H1 (cell line): ENCODE results near the gene GPM6B. TPM values are rescaled to one million over a fixed set of nuclear protein-coding genes. Genes with fewer than 3 reads are reported as not detected.

ENCODE experiments used
- CTCF ChIA-PET: fragments of 300-600 bp; sonication (Branson Sonifier 250); formaldehyde crosslinking; loops from one replicate; lab custom pipeline; 2021; ENCODE audit not compliant: partially characterized antibody; lab: Charles Lee
- POLR2A ChIA-PET: fragments of 300-600 bp; sonication (Branson Sonifier 250); formaldehyde crosslinking; loops from one replicate; lab custom pipeline; 2021; ENCODE audit warnings: inconsistent platforms; ENCODE audit not compliant: partially characterized antibody; lab: Charles Lee
- DNase-seq, 2 experiments: peaks; one replicate each; pipeline versions ENCODE4 v3.0.0 to v3.0.0-alpha.2; 2010 to 2022; ENCODE audit warnings: low spot score in 2 of 2, low read depth in 1 of 2, mixed read lengths in 1 of 2
- FAIRE-seq: peaks from 2 replicates; lab custom pipeline; 2011; peaks lifted over from hg19 to GRCh38; lab: Jason Lieb, UNC
- H2AFZ ChIP-seq: 2 replicates; pipeline ENCODE4 v1.8.1; 2012; ENCODE audit warnings: low read length, inconsistent platforms
- H2AK5ac ChIP-seq: 2 replicates; pipeline ENCODE4 v1.6.1; 2013; ENCODE audit warnings: low read depth, low read length
- H2BK120ac ChIP-seq: replicated peaks from 2 replicates; pipeline ENCODE3; 2013; ENCODE audit warnings: low read depth, low read length, inconsistent platforms
- H2BK12ac ChIP-seq: 2 replicates; pipeline ENCODE4 v1.6.1; 2013; ENCODE audit warnings: low read depth, low read length
- H2BK15ac ChIP-seq: 2 replicates; pipeline ENCODE4 v1.6.1; 2013; ENCODE audit warnings: low read length
- H2BK20ac ChIP-seq: 2 replicates; pipeline ENCODE4 v1.6.1; 2013; ENCODE audit warnings: low read length
- H2BK5ac ChIP-seq: 2 replicates; pipeline ENCODE4 v1.6.1; 2013; ENCODE audit warnings: low read depth, low read length
- H3K14ac ChIP-seq: 2 replicates; pipeline ENCODE4 v1.6.1; 2013; ENCODE audit warnings: inconsistent platforms; ENCODE audit not compliant: insufficient read length
- H3K18ac ChIP-seq: 2 replicates; pipeline ENCODE4 v1.6.1; 2013; ENCODE audit warnings: low read length; ENCODE audit errors: extremely low read depth
- H3K23ac ChIP-seq: 2 replicates; pipeline ENCODE4 v1.6.1; 2013; ENCODE audit warnings: inconsistent platforms; ENCODE audit not compliant: insufficient read length
- H3K23me2 ChIP-seq: 2 replicates; pipeline ENCODE4 v1.6.1; 2013; ENCODE audit warnings: low read depth, low read length
- H3K27ac ChIP-seq: 2 replicates; pipeline ENCODE4 v1.6.1; 2011; ENCODE audit warnings: low read depth, low read length, inconsistent platforms
- H3K27me3 ChIP-seq, 4 experiments: replicated peaks in 1 of 4; 1 replicate in 1 of 4; 2 replicates in 3 of 4; pipeline versions ENCODE4 v1.6.1 to v1.8.1; 2011 to 2013; ENCODE audit warnings: low read length in 3 of 4, mild to moderate bottlenecking in 3 of 4, inconsistent platforms in 2 of 4, mixed read lengths in 2 of 4, moderate library complexity in 1 of 4; ENCODE audit not compliant: control insufficient read depth in 3 of 4, insufficient read depth in 3 of 4; ENCODE audit errors: extremely low read depth in 1 of 4
- H3K36me3 ChIP-seq, 4 experiments: 2 replicates each; pipeline versions ENCODE4 v1.6.1 to v1.8.1; 2011 to 2013; ENCODE audit warnings: mild to moderate bottlenecking in 4 of 4, low read length in 3 of 4, moderate library complexity in 2 of 4, control low read depth in 1 of 4, inconsistent platforms in 1 of 4; ENCODE audit not compliant: insufficient read depth in 4 of 4, control insufficient read depth in 2 of 4
- H3K4ac ChIP-seq: replicated peaks from 2 replicates; pipeline ENCODE3; 2013; ENCODE audit warnings: low read length, low read depth, mixed read lengths, inconsistent platforms; ENCODE audit not compliant: insufficient read length
- H3K4me1 ChIP-seq, 4 experiments: replicated peaks in 1 of 4; 1 replicate in 1 of 4; 2 replicates in 3 of 4; pipeline versions ENCODE4 v1.6.1 to v1.8.1; 2011 to 2013; ENCODE audit warnings: low read length in 3 of 4, inconsistent platforms in 2 of 4, mixed read lengths in 1 of 4; ENCODE audit not compliant: insufficient read depth in 4 of 4, control insufficient read depth in 3 of 4
- H3K4me2 ChIP-seq, 2 experiments: 2 replicates each; pipeline versions ENCODE4 v1.6.1 to v1.8.1; 2011 to 2013; ENCODE audit warnings: low read depth in 2 of 2, low read length in 2 of 2, control low read depth in 1 of 2, inconsistent platforms in 1 of 2, mild to moderate bottlenecking in 1 of 2; ENCODE audit not compliant: insufficient read depth in 1 of 2
- H3K4me3 ChIP-seq, 4 experiments: fragments of 200-600, 300-600 bp in 1 of 4; sonication (generic), shearing (Covaris generic), sonication (Bioruptor Twin) in 1 of 4; 2 replicates each; pipeline versions ENCODE4 v1.5.1 to v1.8.1; 2011 to 2016; ENCODE audit warnings: low read length in 4 of 4, low read depth in 3 of 4, control low read depth in 2 of 4, inconsistent platforms in 2 of 4, mild to moderate bottlenecking in 2 of 4, mixed read lengths in 1 of 4, moderate library complexity in 1 of 4; ENCODE audit not compliant: insufficient read depth in 2 of 4; ENCODE audit errors: extremely low read depth in 1 of 4
- H3K56ac ChIP-seq: replicated peaks from 2 replicates; pipeline ENCODE3; 2013; ENCODE audit warnings: low read depth, mild to moderate bottlenecking, mixed read lengths, low read length, inconsistent platforms; ENCODE audit not compliant: insufficient read length
- H3K79me1 ChIP-seq: 2 replicates; pipeline ENCODE4 v1.6.1; 2013; ENCODE audit warnings: low read depth, low read length, control low read depth
- H3K79me2 ChIP-seq, 2 experiments: 2 replicates each; pipeline versions ENCODE4 v1.6.1 to v1.8.1; 2012 to 2013; ENCODE audit warnings: low read length in 2 of 2, mild to moderate bottlenecking in 2 of 2, inconsistent platforms in 1 of 2; ENCODE audit not compliant: insufficient read depth in 2 of 2, control insufficient read depth in 1 of 2
- H3K9ac ChIP-seq, 4 experiments: replicated peaks in 1 of 4; 1 replicate in 1 of 4; 2 replicates in 3 of 4; pipeline versions ENCODE4 v1.6.1 to v1.8.1; 2011 to 2013; ENCODE audit warnings: low read depth in 3 of 4, low read length in 3 of 4, control low read depth in 2 of 4, mild to moderate bottlenecking in 2 of 4, moderate library complexity in 2 of 4, inconsistent platforms in 1 of 4; ENCODE audit errors: extremely low read depth in 1 of 4
- H3K9me3 ChIP-seq, 2 experiments: 2 replicates each; pipeline versions ENCODE4 v1.6.1 to v1.8.1; 2012 to 2013; ENCODE audit warnings: mild to moderate bottlenecking in 2 of 2, moderate library complexity in 2 of 2, control low read depth in 1 of 2, inconsistent platforms in 1 of 2, low read depth in 1 of 2, low read length in 1 of 2, mixed read lengths in 1 of 2; ENCODE audit not compliant: insufficient read depth in 2 of 2
- H4K20me1 ChIP-seq, 2 experiments: replicated peaks in 1 of 2; 2 replicates each; pipeline versions ENCODE3 to v1.8.1; 2011 to 2013; ENCODE audit warnings: inconsistent platforms in 2 of 2, low read length in 2 of 2, mild to moderate bottlenecking in 1 of 2; ENCODE audit not compliant: insufficient read depth in 2 of 2, control insufficient read depth in 1 of 2
- H4K5ac ChIP-seq: 2 replicates; pipeline ENCODE4 v1.6.1; 2013; ENCODE audit warnings: low read length, low read depth, mixed read lengths, inconsistent platforms; ENCODE audit not compliant: insufficient read length
- H4K8ac ChIP-seq: 2 replicates; pipeline ENCODE4 v1.8.0; 2013; ENCODE audit warnings: mild to moderate bottlenecking, moderate library complexity, low read length, inconsistent platforms; ENCODE audit not compliant: insufficient read depth; ENCODE audit errors: extremely low read depth
- H4K91ac ChIP-seq: replicated peaks from 2 replicates; pipeline ENCODE3; 2013; ENCODE audit warnings: low read length, mixed read lengths, inconsistent platforms; ENCODE audit not compliant: insufficient read length
- BRCA1 ChIP-seq: IDR thresholded peaks from 2 replicates; pipeline ENCODE4 v1.6.1; 2012; ENCODE audit warnings: low read depth, low read length, improper control_type of control experiment
- CEBPB ChIP-seq: IDR thresholded peaks from 2 replicates; pipeline ENCODE4 v1.6.1; 2012; ENCODE audit warnings: low read depth, low read length
- FOSL1 ChIP-seq: IDR thresholded peaks from 2 replicates; pipeline ENCODE4 v1.6.1; 2011; ENCODE audit warnings: mild to moderate bottlenecking, low read depth, low read length, moderate library complexity; ENCODE audit not compliant: insufficient read depth
- HDAC2 ChIP-seq, 2 experiments: fragments of 300-600 bp in 1 of 2; sonication (generic) in 1 of 2; IDR thresholded peaks; 2 replicates each; pipeline ENCODE4 v1.6.1; 2011 to 2012; ENCODE audit warnings: low read depth in 2 of 2, low read length in 2 of 2, mild to moderate bottlenecking in 2 of 2, moderate library complexity in 2 of 2, borderline replicate concordance in 1 of 2, inconsistent platforms in 1 of 2
- JUN ChIP-seq: IDR thresholded peaks from 2 replicates; pipeline ENCODE4 v1.6.1; 2011; ENCODE audit warnings: low read depth, mild to moderate bottlenecking, improper control_type of control experiment, low read length
- KDM4A ChIP-seq: IDR thresholded peaks from one replicate; pipeline ENCODE4 v1.7.1; 2012; ENCODE audit warnings: low read depth, mild to moderate bottlenecking, moderate library complexity, low read length, inconsistent platforms; ENCODE audit not compliant: severe bottlenecking
- POLR2AphosphoS5 ChIP-seq: IDR thresholded peaks from 2 replicates; pipeline ENCODE4 v1.6.1; 2011; ENCODE audit warnings: low read depth, low read length
- RAD21 ChIP-seq, 2 experiments: IDR thresholded peaks in 1 of 2; conservative IDR thresholded peaks in 1 of 2; 2 replicates each; pipeline ENCODE4 v1.6.1; 2011; ENCODE audit warnings: low read depth in 2 of 2, low read length in 2 of 2, improper control_type of control experiment in 1 of 2, inconsistent platforms in 1 of 2, mild to moderate bottlenecking in 1 of 2, moderate library complexity in 1 of 2
- RFX5 ChIP-seq: IDR thresholded peaks from 2 replicates; pipeline ENCODE4 v1.6.1; 2011; ENCODE audit warnings: low read depth, low read length, improper control_type of control experiment, borderline replicate concordance
- RNF2 ChIP-seq: fragments of 200-900, 300-1000 bp; sonication (generic); IDR thresholded peaks from 2 replicates; pipeline ENCODE4 v1.7.1; 2016; ENCODE audit warnings: borderline replicate concordance, low read depth, mild to moderate bottlenecking, antibody characterized with exemption, low read length; ENCODE audit not compliant: poor library complexity, severe bottlenecking; ENCODE audit errors: missing control alignments
- TBP ChIP-seq: IDR thresholded peaks from 2 replicates; pipeline ENCODE4 v1.6.1; 2011; ENCODE audit warnings: low read depth, low read length, improper control_type of control experiment
- TEAD4 ChIP-seq: IDR thresholded peaks from 2 replicates; pipeline ENCODE4 v1.6.1; 2012; ENCODE audit warnings: low read depth, low read length, inconsistent platforms, mixed read lengths
- ZNF274 ChIP-seq: IDR thresholded peaks from 2 replicates; pipeline ENCODE4 v1.7.0; 2012; ENCODE audit warnings: low read length, borderline replicate concordance; ENCODE audit errors: extremely low read depth
- WGBS, 2 experiments: shearing (Covaris generic) in 1 of 2; methylation state at CpG; one replicate each; pipeline versions ENCODE4 v1.1.6 to v1.1.7; 2013 to 2015; ENCODE audit warnings: low lambda C conversion rate in 2 of 2, mixed read lengths in 2 of 2, inconsistent platforms in 1 of 2, low coverage in 1 of 2, missing lambda C conversion rate in 1 of 2; ENCODE audit not compliant: insufficient replicate concordance in 2 of 2, insufficient coverage in 1 of 2, insufficient read length in 1 of 2; ENCODE audit errors: extremely low coverage in 1 of 2, missing lambda C conversion rate in 1 of 2; 5-methylcytosine and 5-hydroxymethylcytosine counted together
- polyA plus RNA-seq, 7 experiments: library from polyadenylated mRNA; depleted of rRNA in 3 of 7; stranded (reverse) in 5 of 7; unstranded in 2 of 7; fragments of >200 nt in 5 of 7; fragments of 200-250 nt in 2 of 7; gene quantifications; 1 replicate in 5 of 7; 2 replicates in 1 of 7; 4 replicates in 1 of 7; pipeline versions ENCODE4 v1.2.1 to v1.2.3, GENCODE V29; 2011 to 2013; ENCODE audit warnings: missing spikeins in 2 of 7, mixed read lengths in 2 of 7
- total RNA-seq: library from RNA; stranded (reverse); fragmentation: NEBNext Ultra II Directional; extraction: Animal tissue kit (Norgen Biotek cat#: 25700); gene quantifications from 2 replicates; pipeline ENCODE4 v1.2.1, GENCODE V29; 2021

Gene GPM6B
- total and polyA plus RNA-seq, 2 of the 8 experiments (the other 6 are each of a cell fraction or from before 2014, with no cell fraction given) = 132 to 175 TPM

DNA sequence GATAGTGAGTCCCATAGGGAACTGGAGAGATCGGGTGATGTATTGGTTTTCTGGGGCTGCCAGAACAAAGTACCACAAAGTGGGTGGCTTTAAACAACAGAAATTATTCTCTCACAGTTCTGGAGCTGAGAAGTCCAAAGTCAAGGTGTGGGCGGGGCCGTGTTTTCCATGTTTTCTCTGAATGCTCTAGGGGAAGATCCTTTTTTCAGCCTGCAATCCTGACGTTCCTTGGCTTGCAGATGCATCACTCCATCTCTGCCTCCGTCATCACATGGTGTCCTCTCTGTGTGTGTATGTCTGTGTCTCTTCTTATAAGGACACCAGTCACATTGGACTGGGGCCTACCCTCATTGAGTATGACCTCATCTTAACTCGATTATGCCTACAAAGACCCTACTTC is 7.9 kb upstream of the GPM6B start:
- Histone ChIP-seq H2BK20ac (no peak overlapping the region), H4K8ac (no peak overlapping the region), H2AK5ac (no peak overlapping the region), H3K27ac (no peak overlapping the region), H3K9me3 (no peaks in the 10 kb centered on the region), H4K91ac (no peak overlapping the region), H3K18ac (no peak overlapping the region), H3K4me3 (no peak overlapping the region), H2BK120ac (no peak overlapping the region), H2BK12ac (no peak overlapping the region), H3K4ac (no peak overlapping the region), H3K79me1 (no peaks in the 10 kb centered on the region)
- WGBS, 2 experiments = 83% methylated on average over 6 of the region's 6 CpGs; no CpG with 5 or more reads in 1 of the 2 experiments
- no peak for FAIRE-seq
- no peak for TF ChIP-seq POLR2AphosphoS5
- no peak for TF ChIP-seq HDAC2 (IDR thresholded peaks at IDR 0.05; ENCODE audit: borderline replicate concordance in 1 of 2, low read depth in 2 of 2, low read length in 2 of 2)
- TF ChIP-seq ZNF274 = no peak
- no peak for TF ChIP-seq TBP
- no peak for TF ChIP-seq RAD21 (IDR thresholded peaks at IDR 0.05 in 1 of 2, conservative IDR thresholded peaks at IDR 0.05 in 1 of 2; ENCODE audit: low read depth in 2 of 2, low read length in 2 of 2)
- no peak for TF ChIP-seq CEBPB
- no peak for TF ChIP-seq JUN
- TF ChIP-seq FOSL1 = no peak
- no peak for TF ChIP-seq BRCA1
- no peak for TF ChIP-seq RFX5
- no peak for TF ChIP-seq RNF2
- TF ChIP-seq TEAD4 = no peak
- no peak for TF ChIP-seq KDM4A
- TF ChIP-seq, all 59 proteins: peak for 0
- Histone ChIP-seq H4K5ac (no peak overlapping the region), H3K79me2 (peaks cover 0 to 7% of the 10 kb centered on the region in 2 experiments; a peak in 1 of 4 replicates), H3K23me2 (no peaks in the 10 kb centered on the region), H3K9ac (no peak overlapping the region), H3K36me3 (no peaks in the 10 kb centered on the region), H3K23ac (no peak overlapping the region), H3K14ac (no peak overlapping the region), H3K27me3 (no peaks in the 10 kb centered on the region), H2BK5ac (no peak overlapping the region), H2BK15ac (no peak overlapping the region), H2AFZ (no peak overlapping the region), H4K20me1 (no peaks in the 10 kb centered on the region), H3K4me1 (no peaks in the 10 kb centered on the region), H3K56ac (no peak overlapping the region), H3K4me2 (no peak overlapping the region)
- ChIA-PET POLR2A (interaction anchor here (1.3 kb wide), 1 partner anchor 46 kb away, joined by 3 read pairs; no protein-coding TSS in a partner anchor), CTCF (no interaction called here)
- DNase-seq = no peak
